CD14-positive monocyte (primary cell): ENCODE measurements around the gene KAZN. TPM values are rescaled to one million over a fixed set of nuclear protein-coding genes. Genes with fewer than 3 reads are reported as not detected.

Source experiments
- DNase-seq, 3 donors: peaks; one replicate each; pipeline ENCODE4 v3.0.0-alpha.2; 2011 to 2022
- H2AFZ ChIP-seq: 2 replicates; pipeline ENCODE4 v1.6.0; 2012; ENCODE audit warnings: mild to moderate bottlenecking, low read depth, low read length, inconsistent platforms; ENCODE audit not compliant: insufficient read depth, poor library complexity, severe bottlenecking
- H3K27ac ChIP-seq, 2 donors: 1 replicate in 1 of 2; 2 replicates in 1 of 2; pipeline ENCODE4 v1.5.1; 2012 to 2013; ENCODE audit warnings: low read length in 2 of 2, control low read depth in 1 of 2, inconsistent platforms in 1 of 2, low read depth in 1 of 2, mild to moderate bottlenecking in 1 of 2
- H3K27me3 ChIP-seq, 2 donors: one replicate each; pipeline versions ENCODE4 v1.6.0 to v1.6.1; 2011 to 2013; ENCODE audit warnings: low read length in 2 of 2; ENCODE audit not compliant: control insufficient read depth in 2 of 2, insufficient read depth in 2 of 2
- H3K36me3 ChIP-seq, 2 donors: replicated peaks in 1 of 2; 1 replicate in 1 of 2; 2 replicates in 1 of 2; pipeline versions ENCODE4 v1.5.1 to v1.6.1; 2012 to 2013; ENCODE audit warnings: low read length in 2 of 2, control low read depth in 1 of 2, inconsistent platforms in 1 of 2, mild to moderate bottlenecking in 1 of 2; ENCODE audit not compliant: insufficient read depth in 2 of 2, control insufficient read depth in 1 of 2
- H3K4me1 ChIP-seq, 2 donors: 1 replicate in 1 of 2; 2 replicates in 1 of 2; pipeline versions ENCODE4 v1.5.1 to v1.6.1; 2012 to 2013; ENCODE audit warnings: low read length in 2 of 2, control low read depth in 1 of 2, inconsistent platforms in 1 of 2, mild to moderate bottlenecking in 1 of 2, moderate library complexity in 1 of 2; ENCODE audit not compliant: insufficient read depth in 2 of 2, control insufficient read depth in 1 of 2
- H3K4me2 ChIP-seq: replicated peaks from 2 replicates; pipeline ENCODE3; 2012; ENCODE audit warnings: low read length, moderate library complexity, mild to moderate bottlenecking; ENCODE audit not compliant: poor library complexity, severe bottlenecking; ENCODE audit errors: extremely low read depth
- H3K4me3 ChIP-seq, 3 experiments: fragments of 200-600 bp in 1 of 3; sonication (generic) in 1 of 3; replicated peaks in 1 of 3; 1 replicate in 2 of 3; 2 replicates in 1 of 3; pipeline ENCODE4 v1.5.1; 2011 to 2013; ENCODE audit warnings: low read length in 3 of 3, mild to moderate bottlenecking in 3 of 3, control low read depth in 2 of 3, low read depth in 2 of 3, inconsistent platforms in 1 of 3, moderate library complexity in 1 of 3
- H3K79me2 ChIP-seq: 2 replicates; pipeline ENCODE4 v1.6.0; 2012; ENCODE audit warnings: mild to moderate bottlenecking, control low read depth, inconsistent platforms, low read length, moderate library complexity; ENCODE audit not compliant: insufficient read depth
- H3K9ac ChIP-seq: 2 replicates; pipeline ENCODE4 v1.6.0; 2017; ENCODE audit warnings: low read length, mild to moderate bottlenecking; ENCODE audit not compliant: insufficient read depth, poor library complexity, severe bottlenecking
- H3K9me3 ChIP-seq, 2 donors: replicated peaks in 1 of 2; 1 replicate in 1 of 2; 2 replicates in 1 of 2; pipeline versions ENCODE4 v1.5.1 to v1.6.1; 2012 to 2013; ENCODE audit warnings: low read length in 2 of 2, control low read depth in 1 of 2; ENCODE audit not compliant: control insufficient read depth in 1 of 2, insufficient read depth in 1 of 2
- H4K20me1 ChIP-seq: 2 replicates; pipeline ENCODE4 v1.6.0; 2012; ENCODE audit warnings: mild to moderate bottlenecking, low read length, control low read depth, moderate library complexity; ENCODE audit not compliant: insufficient read depth
- H3K27ac Mint-ChIP-seq, 7 donors: one replicate each; pipeline ENCODE4 v1.8.0; 2020; ENCODE audit warnings: mild to moderate bottlenecking in 7 of 7, mixed read lengths in 7 of 7, moderate library complexity in 6 of 7, inconsistent platforms in 2 of 7
- H3K27me3 Mint-ChIP-seq, 3 donors: one replicate each; pipeline ENCODE4 v1.8.0; 2021 to 2022; ENCODE audit warnings: low read depth in 3 of 3, mild to moderate bottlenecking in 3 of 3, mixed read lengths in 3 of 3, moderate library complexity in 3 of 3, inconsistent platforms in 1 of 3
- H3K36me3 Mint-ChIP-seq, 2 donors: one replicate each; pipeline ENCODE4 v1.8.0; 2020; ENCODE audit warnings: mixed read lengths in 2 of 2, inconsistent platforms in 1 of 2, mild to moderate bottlenecking in 1 of 2
- H3K4me1 Mint-ChIP-seq: one replicate; pipeline ENCODE4 v1.8.0; 2020; ENCODE audit warnings: mild to moderate bottlenecking, mixed read lengths
- H3K4me3 Mint-ChIP-seq, 2 donors: one replicate each; pipeline ENCODE4 v1.8.0; 2020; ENCODE audit warnings: mild to moderate bottlenecking in 2 of 2, mixed read lengths in 2 of 2, moderate library complexity in 1 of 2
- H3K9me3 Mint-ChIP-seq, 7 donors: one replicate each; pipeline ENCODE4 v1.8.0; 2020 to 2022; ENCODE audit warnings: mixed read lengths in 7 of 7, mild to moderate bottlenecking in 6 of 7, moderate library complexity in 6 of 7, inconsistent platforms in 2 of 7
- WGBS: methylation state at CpG from one replicate; pipeline ENCODE4 v1.1.5; 2013; ENCODE audit warnings: missing lambda C conversion rate; ENCODE audit not compliant: insufficient coverage; 5-methylcytosine and 5-hydroxymethylcytosine counted together
- intact Hi-C, 2 donors: fragments of 100-400 bp; cut with micrococcal nuclease; formaldehyde crosslinking; loops; one replicate each; pipeline versions ENCODE4 v1.15.0 to v1.15.1; 2023
- polyA plus RNA-seq, 3 donors: library from polyadenylated mRNA; depleted of rRNA in 1 of 3; unstranded in 2 of 3; stranded (reverse) in 1 of 3; fragments of 300-500 nt in 2 of 3; fragments of >200 nt in 1 of 3; fragmentation: Illumina TruSeq in 2 of 3; gene quantifications; 1 replicate in 2 of 3; 2 replicates in 1 of 3; pipeline ENCODE4 v1.2.3, GENCODE V29; 2012 to 2021
- TF ChIP-seq, protein P1 (sequence below): fragments of 200-600 bp; IDR thresholded peaks from one replicate; pipeline ENCODE4 v1.8.0; 2022; ENCODE audit warnings: antibody characterized with exemption, mild to moderate bottlenecking

KAZN gene
- polyA plus RNA-seq, 3 donors: not detected

DNA sequence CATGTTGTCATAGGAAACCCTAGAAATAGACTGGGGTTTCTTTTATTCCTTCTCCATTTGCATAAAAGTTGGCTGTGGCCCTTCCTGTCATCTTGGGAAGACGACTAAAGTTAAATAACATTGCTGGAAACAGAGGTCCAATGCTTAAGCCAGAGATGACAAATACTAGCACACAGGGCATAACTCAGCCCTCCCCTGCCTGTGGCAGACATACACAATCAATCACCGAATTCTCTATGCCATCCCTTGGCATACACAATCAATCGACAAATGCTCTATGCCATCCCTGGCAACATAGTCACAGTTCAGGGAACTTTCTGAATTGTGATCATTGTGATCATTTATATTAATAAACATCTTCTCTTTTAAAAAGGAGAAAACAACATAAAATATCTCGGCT is 229.4 kb downstream of the KAZN start:
- Histone ChIP-seq H3K9me3 (no peaks in the 10 kb centered on the region), H3K9ac (no peak overlapping the region), H3K27ac (no peak overlapping the region), H2AFZ (no peak overlapping the region), H3K27me3 (no peaks in the 10 kb centered on the region), H3K4me2 (no peak overlapping the region), H3K79me2 (no peaks in the 10 kb centered on the region), H4K20me1 (no peaks in the 10 kb centered on the region), H3K4me3 (no peak overlapping the region), H3K36me3 (no peaks in the 10 kb centered on the region), H3K4me1 (no peaks in the 10 kb centered on the region)
- peaks cover 1 to 11% (median 2%) of the 10 kb centered on the region in 3 donors for H3K27me3 Mint-ChIP-seq
- H3K9me3 Mint-ChIP-seq: no peaks in the 10 kb centered on the region
- 60% methylated on average over 1 of the region's 4 CpGs for WGBS
- H3K4me3 Mint-ChIP-seq: no peak overlapping the region
- H3K4me1 Mint-ChIP-seq: no peaks in the 10 kb centered on the region
- H3K36me3 Mint-ChIP-seq: no peaks in the 10 kb centered on the region
- H3K27ac Mint-ChIP-seq: no peak overlapping the region
- TF ChIP-seq, protein P1, sequence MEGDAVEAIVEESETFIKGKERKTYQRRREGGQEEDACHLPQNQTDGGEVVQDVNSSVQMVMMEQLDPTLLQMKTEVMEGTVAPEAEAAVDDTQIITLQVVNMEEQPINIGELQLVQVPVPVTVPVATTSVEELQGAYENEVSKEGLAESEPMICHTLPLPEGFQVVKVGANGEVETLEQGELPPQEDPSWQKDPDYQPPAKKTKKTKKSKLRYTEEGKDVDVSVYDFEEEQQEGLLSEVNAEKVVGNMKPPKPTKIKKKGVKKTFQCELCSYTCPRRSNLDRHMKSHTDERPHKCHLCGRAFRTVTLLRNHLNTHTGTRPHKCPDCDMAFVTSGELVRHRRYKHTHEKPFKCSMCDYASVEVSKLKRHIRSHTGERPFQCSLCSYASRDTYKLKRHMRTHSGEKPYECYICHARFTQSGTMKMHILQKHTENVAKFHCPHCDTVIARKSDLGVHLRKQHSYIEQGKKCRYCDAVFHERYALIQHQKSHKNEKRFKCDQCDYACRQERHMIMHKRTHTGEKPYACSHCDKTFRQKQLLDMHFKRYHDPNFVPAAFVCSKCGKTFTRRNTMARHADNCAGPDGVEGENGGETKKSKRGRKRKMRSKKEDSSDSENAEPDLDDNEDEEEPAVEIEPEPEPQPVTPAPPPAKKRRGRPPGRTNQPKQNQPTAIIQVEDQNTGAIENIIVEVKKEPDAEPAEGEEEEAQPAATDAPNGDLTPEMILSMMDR: no peak
- intact Hi-C loops: no loop called here
- DNase-seq: no peak

DNA sequence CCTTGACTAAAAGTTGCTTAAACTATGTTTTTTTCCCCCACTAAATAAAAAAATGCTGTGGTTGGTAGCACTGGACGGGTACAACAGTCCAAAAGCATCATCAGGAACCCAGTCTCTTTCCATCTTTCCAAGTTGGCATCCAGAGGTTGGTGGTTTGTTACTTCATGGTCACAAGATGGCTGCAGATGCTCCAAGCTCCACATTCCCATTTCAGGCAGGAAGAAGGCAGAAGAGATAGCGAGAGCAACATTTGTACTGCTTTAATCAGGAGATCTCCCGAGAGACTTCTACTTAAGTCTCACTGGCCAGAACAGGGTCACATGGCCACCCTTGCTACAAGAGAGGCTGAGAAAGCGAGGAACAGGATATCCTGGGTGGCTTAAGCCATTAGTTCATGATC is 230.2 kb downstream of the KAZN start:
- no peaks in the 10 kb centered on the region for H3K36me3 ChIP-seq
- H3K4me2 ChIP-seq: no peak overlapping the region
- H2AFZ ChIP-seq: no peak overlapping the region
- no peaks in the 10 kb centered on the region for H3K4me1 Mint-ChIP-seq
- no peak overlapping the region for H3K4me3 ChIP-seq
- H3K27me3 Mint-ChIP-seq: peaks cover 0 to 9% (median 1%) of the 10 kb centered on the region in 3 donors
- H3K4me3 Mint-ChIP-seq: no peak overlapping the region
- H3K27ac Mint-ChIP-seq: no peak overlapping the region
- H3K36me3 Mint-ChIP-seq: no peaks in the 10 kb centered on the region
- no peaks in the 10 kb centered on the region for H4K20me1 ChIP-seq
- WGBS: 76% methylated on average over 3 of the region's 4 CpGs
- H3K4me1 ChIP-seq: no peaks in the 10 kb centered on the region
- no peak overlapping the region for H3K9ac ChIP-seq
- TF ChIP-seq, protein P1: no peak
- no peaks in the 10 kb centered on the region for H3K9me3 Mint-ChIP-seq
- H3K79me2 ChIP-seq: no peaks in the 10 kb centered on the region
- no peak overlapping the region for H3K27ac ChIP-seq
- H3K27me3 ChIP-seq: no peaks in the 10 kb centered on the region
- DNase-seq: no peak
- intact Hi-C loops: no loop called here
- H3K9me3 ChIP-seq: no peaks in the 10 kb centered on the region
